Measurements from ENCODE around the gene GTF2E1. TPM values are rescaled to one million over a fixed set of nuclear protein-coding genes. Genes with fewer than 3 reads are reported as not detected.
A peak's percentile ranks its signal among the peaks of the same experiment; 100 is the strongest.

GTF2E1 gene
- total RNA-seq, 1 donor from 2014 or later = 31.2 TPM

- Mint-ChIP-seq H3K27ac (no peak overlapping the region), H3K4me1 (ENCODE audit: low read depth) (peaks cover 11% of the 10 kb centered on the region), H3K4me3 (ENCODE audit: low read depth) (no peak overlapping the region), H3K9me3 (ENCODE audit: low read depth) (peaks cover 3% of the 10 kb centered on the region), H3K36me3 (ENCODE audit: insufficient read depth) (peaks cover 2% of the 10 kb centered on the region), H3K27me3 (no peaks in the 10 kb centered on the region)
- TF ChIP-seq CTCF (IDR thresholded peaks at IDR 0.05; ENCODE audit: unreplicated experiment) = no peak
- no peak for DNase-seq (ENCODE audit: low spot score, unreplicated experiment)
Observed at GRCh38 chr3:120791010-120791409, 48.5 kb downstream of the GTF2E1 start.

GRCh38 chr3:120791913-120792312 lies 49.4 kb downstream of the GTF2E1 start:
- no peak for TF ChIP-seq CTCF (IDR thresholded peaks at IDR 0.05; ENCODE audit: unreplicated experiment)
- Mint-ChIP-seq H3K4me1 (ENCODE audit: low read depth) (peaks cover 4% of the 10 kb centered on the region), H3K36me3 (ENCODE audit: insufficient read depth) (no peaks in the 10 kb centered on the region), H3K9me3 (ENCODE audit: low read depth) (no peaks in the 10 kb centered on the region), H3K4me3 (ENCODE audit: low read depth) (no peak overlapping the region), H3K27ac (no peak overlapping the region), H3K27me3 (no peaks in the 10 kb centered on the region)
- DNase-seq (ENCODE audit: low spot score, unreplicated experiment) = no peak

GRCh38 chr3:120793601-120794000 lies 51.1 kb downstream of the GTF2E1 start:
- no peak overlapping the region for H3K4me3 Mint-ChIP-seq (ENCODE audit: low read depth)
- H3K36me3 Mint-ChIP-seq (ENCODE audit: insufficient read depth) = no peaks in the 10 kb centered on the region
- no peaks in the 10 kb centered on the region for H3K9me3 Mint-ChIP-seq (ENCODE audit: low read depth)
- DNase-seq (ENCODE audit: low spot score, unreplicated experiment) = no peak
- TF ChIP-seq CTCF (IDR thresholded peaks at IDR 0.05; ENCODE audit: unreplicated experiment) = no peak
- H3K27ac Mint-ChIP-seq = no peak overlapping the region
- H3K4me1 Mint-ChIP-seq (ENCODE audit: low read depth) = peaks cover 4% of the 10 kb centered on the region
- no peaks in the 10 kb centered on the region for H3K27me3 Mint-ChIP-seq

GRCh38 chr3:120795017-120795648 lies 52.6 kb downstream of the GTF2E1 start:
- Mint-ChIP-seq H3K4me1 (ENCODE audit: low read depth) (no peaks in the 10 kb centered on the region), H3K4me3 (ENCODE audit: low read depth) (no peak overlapping the region), H3K9me3 (ENCODE audit: low read depth) (no peaks in the 10 kb centered on the region), H3K27me3 (no peaks in the 10 kb centered on the region), H3K36me3 (ENCODE audit: insufficient read depth) (no peaks in the 10 kb centered on the region), H3K27ac (no peak overlapping the region)
- peak; percentile 53 for DNase-seq (ENCODE audit: low spot score, unreplicated experiment)
- TF ChIP-seq CTCF (IDR thresholded peaks at IDR 0.05; ENCODE audit: unreplicated experiment) = peak; percentile 86

GRCh38 chr3:120795959-120796358 lies 53.4 kb downstream of the GTF2E1 start:
- Mint-ChIP-seq H3K27ac (no peak overlapping the region), H3K9me3 (ENCODE audit: low read depth) (no peaks in the 10 kb centered on the region), H3K4me3 (ENCODE audit: low read depth) (no peak overlapping the region), H3K27me3 (no peaks in the 10 kb centered on the region), H3K4me1 (ENCODE audit: low read depth) (no peaks in the 10 kb centered on the region), H3K36me3 (ENCODE audit: insufficient read depth) (no peaks in the 10 kb centered on the region)
- DNase-seq (ENCODE audit: low spot score, unreplicated experiment) = no peak
- no peak for TF ChIP-seq CTCF (IDR thresholded peaks at IDR 0.05; ENCODE audit: unreplicated experiment)

All from progenitor cell of endocrine pancreas (in vitro differentiated cells).